ENCODE measurements around the gene MORF4L1.

- TF ChIP-seq CTCF (IDR thresholded peaks at IDR 0.05; ENCODE audit: low read length) (no peak), EZH2 (optimal IDR thresholded peaks at IDR 0.05; ENCODE audit: low read depth, low read length) (no peak)
These were observed 36.4 kb upstream of the MORF4L1 start for GRCh38 chr15:78836333-78836732.
